HS-27A (cell line): ENCODE measurements around the gene CLN3.
"Not testable (repeated sequence)": the region's sequence is repeated elsewhere in the genome, so short reads cannot be mapped to it uniquely, and the experiment has no call there.

Experiments
- DNase-seq: peaks from one replicate; pipeline ENCODE4 v3.0.0-alpha.2; 2012; ENCODE audit warnings: low read depth, missing footprints

The CLN3 gene

GRCh38 chr16:28513484-28514181 is 21.8 kb upstream of the CLN3 start:
- DNase-seq: no peak

- no peak for DNase-seq
These were observed 20.2 kb upstream of the CLN3 start for GRCh38 chr16:28511801-28512789.

GRCh38 chr16:28511031-28511430 is 19.2 kb upstream of the CLN3 start:
- DNase-seq: no peak

- DNase-seq: no peak
These were observed 13.7 kb upstream of the CLN3 start for GRCh38 chr16:28505489-28506137.

GRCh38 chr16:28504707-28505404 is 13.0 kb upstream of the CLN3 start:
- no peak for DNase-seq

GRCh38 chr16:28503470-28504259 is 11.8 kb upstream of the CLN3 start:
- DNase-seq: no peak

- no peak for DNase-seq
These were observed 10.4 kb upstream of the CLN3 start for GRCh38 chr16:28502290-28502689.

- no peak for DNase-seq
These were observed 9.7 kb upstream of the CLN3 start for GRCh38 chr16:28501258-28502232.

GRCh38 chr16:28500476-28501180 is 8.8 kb upstream of the CLN3 start:
- DNase-seq: not testable (repeated sequence)

GRCh38 chr16:28499854-28500253 is 8.0 kb upstream of the CLN3 start:
- no peak for DNase-seq

GRCh38 chr16:28498666-28499381 is 7.0 kb upstream of the CLN3 start:
- DNase-seq: no peak

- no peak for DNase-seq
These were observed 6.2 kb upstream of the CLN3 start for GRCh38 chr16:28497861-28498599.

- no peak for DNase-seq
These were observed 5.5 kb upstream of the CLN3 start for GRCh38 chr16:28497386-28497785.

GRCh38 chr16:28496844-28497243 is 5.0 kb upstream of the CLN3 start:
- DNase-seq: no peak

GRCh38 chr16:28495795-28496749 is 4.2 kb upstream of the CLN3 start:
- DNase-seq: no peak

GRCh38 chr16:28495098-28495793 is 3.4 kb upstream of the CLN3 start:
- no peak for DNase-seq
